GM23338 (cell line): ENCODE data around the gene PARG. TPM values are rescaled to one million over a fixed set of nuclear protein-coding genes. Genes with fewer than 3 reads are reported as not detected.

Source experiments
- ATAC-seq: fragments of 200-7000 bp; cut with Tn5 transposase; 3 replicates; pipeline ENCODE4 v1.9.1; 2020
- DNase-seq: peaks from one replicate; pipeline ENCODE4 v3.0.0-alpha.2; 2015; ENCODE audit warnings: low spot score
- H2AFZ ChIP-seq: fragments of 200-600 bp; sonication (generic); 2 replicates; pipeline ENCODE4 v1.8.0; 2016; ENCODE audit warnings: antibody characterized with exemption, mild to moderate bottlenecking, moderate library complexity
- H3F3A ChIP-seq: fragments of 200-600 bp; sonication (generic); replicated peaks from 2 replicates; pipeline ENCODE4 v1.8.0; 2017; ENCODE audit warnings: antibody characterized with exemption, mixed run types, low read depth
- H3K27ac ChIP-seq: fragments of 200-600 bp; sonication (generic); 2 replicates; pipeline ENCODE4 v1.6.1; 2016; ENCODE audit warnings: low read depth
- H3K27me3 ChIP-seq: fragments of 200-600 bp; sonication (generic); 2 replicates; pipeline ENCODE4 v1.8.0; 2016; ENCODE audit warnings: mild to moderate bottlenecking, mixed run types, moderate library complexity; ENCODE audit not compliant: insufficient read depth
- H3K36me3 ChIP-seq: fragments of 200-600 bp; sonication (generic); 2 replicates; pipeline ENCODE4 v1.8.0; 2016; ENCODE audit warnings: mild to moderate bottlenecking; ENCODE audit not compliant: insufficient read depth
- H3K4me1 ChIP-seq: fragments of 200-600 bp; sonication (generic); 2 replicates; pipeline ENCODE4 v1.8.0; 2016; ENCODE audit warnings: mild to moderate bottlenecking, moderate library complexity; ENCODE audit not compliant: insufficient read depth
- H3K4me2 ChIP-seq: fragments of 200-600 bp; sonication (generic); 2 replicates; pipeline ENCODE4 v1.7.1; 2017; ENCODE audit warnings: mixed run types
- H3K4me3 ChIP-seq: fragments of 200-600 bp; sonication (generic); 2 replicates; pipeline ENCODE4 v1.6.1; 2016; ENCODE audit warnings: mixed run types
- H3K79me2 ChIP-seq: fragments of 200-600 bp; sonication (generic); replicated peaks from 2 replicates; pipeline ENCODE4 v1.8.0; 2017; ENCODE audit warnings: mild to moderate bottlenecking; ENCODE audit not compliant: insufficient read depth
- H3K9me2 ChIP-seq: fragments of 200-600 bp; sonication (generic); 2 replicates; pipeline ENCODE4 v1.8.0; 2017; ENCODE audit not compliant: insufficient read depth
- H4K20me1 ChIP-seq: fragments of 200-600 bp; sonication (generic); replicated peaks from 2 replicates; pipeline ENCODE4 v1.8.0; 2017; ENCODE audit warnings: mild to moderate bottlenecking; ENCODE audit not compliant: insufficient read depth
- H3K27ac Mint-ChIP-seq: 2 replicates; pipeline ENCODE4 v1.8.0; 2020; ENCODE audit warnings: inconsistent platforms, mild to moderate bottlenecking, moderate library complexity, mixed read lengths
- H3K27me3 Mint-ChIP-seq: 3 replicates; pipeline ENCODE4 v1.8.0; 2022; ENCODE audit warnings: low read depth, mild to moderate bottlenecking, moderate library complexity, mixed read lengths, inconsistent platforms; ENCODE audit not compliant: insufficient read depth, poor library complexity
- H3K36me3 Mint-ChIP-seq: 3 replicates; pipeline ENCODE4 v1.8.0; 2021; ENCODE audit warnings: low read depth, mild to moderate bottlenecking, inconsistent platforms, moderate library complexity, mixed read lengths
- H3K4me1 Mint-ChIP-seq: 3 replicates; pipeline ENCODE4 v1.8.0; 2020; ENCODE audit warnings: mild to moderate bottlenecking, inconsistent platforms, mixed read lengths
- H3K4me3 Mint-ChIP-seq: 3 replicates; pipeline ENCODE4 v1.8.0; 2021; ENCODE audit warnings: moderate library complexity, mild to moderate bottlenecking, inconsistent platforms, mixed read lengths
- H3K9me3 Mint-ChIP-seq: 3 replicates; pipeline ENCODE4 v1.8.0; 2020; ENCODE audit warnings: moderate library complexity, mild to moderate bottlenecking, inconsistent platforms, mixed read lengths
- EZH2 ChIP-seq: fragments of 200-600 bp; sonication (generic); IDR thresholded peaks from one replicate; pipeline ENCODE4 v1.8.0; 2017; ENCODE audit warnings: antibody characterized with exemption, mild to moderate bottlenecking, low read depth; ENCODE audit not compliant: unreplicated experiment
- NANOG ChIP-seq: IDR thresholded peaks from 2 replicates; pipeline ENCODE4 v1.6.1; 2016; ENCODE audit warnings: antibody characterized with exemption, borderline replicate concordance
- POLR2AphosphoS5 ChIP-seq: IDR thresholded peaks from 2 replicates; pipeline ENCODE4 v1.6.1; 2016; ENCODE audit warnings: antibody characterized with exemption, low read depth
- STAT1 ChIP-seq: IDR thresholded peaks from one replicate; pipeline ENCODE4 v1.6.1; 2016; ENCODE audit warnings: antibody characterized with exemption; ENCODE audit not compliant: unreplicated experiment
- ZNF331 ChIP-seq: fragments of 250-450 bp; sonication (Bioruptor Pico); IDR thresholded peaks from 2 replicates; pipeline ENCODE4 v1.5.0; 2020; ENCODE audit warnings: low read depth, mild to moderate bottlenecking, moderate library complexity
- polyA plus RNA-seq: library from polyadenylated mRNA; unstranded; fragments of >200 nt; fragmentation: Nextera tagmentation; extraction: Ambion mirVana; gene quantifications from 2 replicates; pipeline ENCODE4 v1.2.1, GENCODE V29; 2016
- total RNA-seq: library from RNA; depleted of rRNA; stranded (reverse); fragments of >200 nt; shearing (Covaris generic); gene quantifications from 2 replicates; pipeline ENCODE4 v1.2.3, GENCODE V29; 2014
- TF ChIP-seq, protein P1 (sequence below): fragments of 250-450 bp; sonication (Bioruptor Pico); IDR thresholded peaks from 2 replicates; pipeline ENCODE4 v1.5.0; 2020; ENCODE audit warnings: mild to moderate bottlenecking, moderate library complexity
- TF ChIP-seq, protein P2 (sequence below): IDR thresholded peaks from one replicate; pipeline ENCODE4 v1.6.1; 2018; ENCODE audit warnings: antibody characterized with exemption; ENCODE audit not compliant: unreplicated experiment

Gene PARG
- total and polyA plus RNA-seq, 2 experiments from 2014 or later = 19.1 to 63.8 TPM

DNA sequence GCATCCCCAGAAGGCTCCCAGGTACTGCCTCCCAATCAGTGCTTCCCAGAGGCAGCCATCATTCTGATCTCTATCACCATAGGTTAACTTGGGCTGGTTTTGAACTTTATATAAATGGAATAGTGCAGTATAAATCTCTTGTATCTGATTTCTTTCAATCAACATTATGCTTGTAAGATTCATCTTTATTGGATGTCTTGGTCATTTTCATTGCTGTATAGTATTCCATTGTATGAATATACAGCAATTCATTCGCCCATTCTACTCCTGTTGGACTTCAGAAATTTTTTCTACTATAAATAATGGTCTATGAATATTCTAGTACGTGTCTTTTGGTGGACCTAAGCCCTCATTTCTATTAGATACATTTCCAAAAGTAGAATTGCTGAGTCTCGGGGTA is 163.6 kb downstream of the PARG start:
- ATAC-seq (no peak), DNase-seq (no peak)
- Mint-ChIP-seq H3K9me3 (no peaks in the 10 kb centered on the region), H3K27me3 (no peaks in the 10 kb centered on the region), H3K4me1 (no peaks in the 10 kb centered on the region), H3K27ac (no peak overlapping the region), H3K4me3 (no peak overlapping the region), H3K36me3 (no peaks in the 10 kb centered on the region)
- no peak for TF ChIP-seq EZH2
- TF ChIP-seq STAT1 = no peak
- TF ChIP-seq NANOG = no peak
- TF ChIP-seq, protein P1, sequence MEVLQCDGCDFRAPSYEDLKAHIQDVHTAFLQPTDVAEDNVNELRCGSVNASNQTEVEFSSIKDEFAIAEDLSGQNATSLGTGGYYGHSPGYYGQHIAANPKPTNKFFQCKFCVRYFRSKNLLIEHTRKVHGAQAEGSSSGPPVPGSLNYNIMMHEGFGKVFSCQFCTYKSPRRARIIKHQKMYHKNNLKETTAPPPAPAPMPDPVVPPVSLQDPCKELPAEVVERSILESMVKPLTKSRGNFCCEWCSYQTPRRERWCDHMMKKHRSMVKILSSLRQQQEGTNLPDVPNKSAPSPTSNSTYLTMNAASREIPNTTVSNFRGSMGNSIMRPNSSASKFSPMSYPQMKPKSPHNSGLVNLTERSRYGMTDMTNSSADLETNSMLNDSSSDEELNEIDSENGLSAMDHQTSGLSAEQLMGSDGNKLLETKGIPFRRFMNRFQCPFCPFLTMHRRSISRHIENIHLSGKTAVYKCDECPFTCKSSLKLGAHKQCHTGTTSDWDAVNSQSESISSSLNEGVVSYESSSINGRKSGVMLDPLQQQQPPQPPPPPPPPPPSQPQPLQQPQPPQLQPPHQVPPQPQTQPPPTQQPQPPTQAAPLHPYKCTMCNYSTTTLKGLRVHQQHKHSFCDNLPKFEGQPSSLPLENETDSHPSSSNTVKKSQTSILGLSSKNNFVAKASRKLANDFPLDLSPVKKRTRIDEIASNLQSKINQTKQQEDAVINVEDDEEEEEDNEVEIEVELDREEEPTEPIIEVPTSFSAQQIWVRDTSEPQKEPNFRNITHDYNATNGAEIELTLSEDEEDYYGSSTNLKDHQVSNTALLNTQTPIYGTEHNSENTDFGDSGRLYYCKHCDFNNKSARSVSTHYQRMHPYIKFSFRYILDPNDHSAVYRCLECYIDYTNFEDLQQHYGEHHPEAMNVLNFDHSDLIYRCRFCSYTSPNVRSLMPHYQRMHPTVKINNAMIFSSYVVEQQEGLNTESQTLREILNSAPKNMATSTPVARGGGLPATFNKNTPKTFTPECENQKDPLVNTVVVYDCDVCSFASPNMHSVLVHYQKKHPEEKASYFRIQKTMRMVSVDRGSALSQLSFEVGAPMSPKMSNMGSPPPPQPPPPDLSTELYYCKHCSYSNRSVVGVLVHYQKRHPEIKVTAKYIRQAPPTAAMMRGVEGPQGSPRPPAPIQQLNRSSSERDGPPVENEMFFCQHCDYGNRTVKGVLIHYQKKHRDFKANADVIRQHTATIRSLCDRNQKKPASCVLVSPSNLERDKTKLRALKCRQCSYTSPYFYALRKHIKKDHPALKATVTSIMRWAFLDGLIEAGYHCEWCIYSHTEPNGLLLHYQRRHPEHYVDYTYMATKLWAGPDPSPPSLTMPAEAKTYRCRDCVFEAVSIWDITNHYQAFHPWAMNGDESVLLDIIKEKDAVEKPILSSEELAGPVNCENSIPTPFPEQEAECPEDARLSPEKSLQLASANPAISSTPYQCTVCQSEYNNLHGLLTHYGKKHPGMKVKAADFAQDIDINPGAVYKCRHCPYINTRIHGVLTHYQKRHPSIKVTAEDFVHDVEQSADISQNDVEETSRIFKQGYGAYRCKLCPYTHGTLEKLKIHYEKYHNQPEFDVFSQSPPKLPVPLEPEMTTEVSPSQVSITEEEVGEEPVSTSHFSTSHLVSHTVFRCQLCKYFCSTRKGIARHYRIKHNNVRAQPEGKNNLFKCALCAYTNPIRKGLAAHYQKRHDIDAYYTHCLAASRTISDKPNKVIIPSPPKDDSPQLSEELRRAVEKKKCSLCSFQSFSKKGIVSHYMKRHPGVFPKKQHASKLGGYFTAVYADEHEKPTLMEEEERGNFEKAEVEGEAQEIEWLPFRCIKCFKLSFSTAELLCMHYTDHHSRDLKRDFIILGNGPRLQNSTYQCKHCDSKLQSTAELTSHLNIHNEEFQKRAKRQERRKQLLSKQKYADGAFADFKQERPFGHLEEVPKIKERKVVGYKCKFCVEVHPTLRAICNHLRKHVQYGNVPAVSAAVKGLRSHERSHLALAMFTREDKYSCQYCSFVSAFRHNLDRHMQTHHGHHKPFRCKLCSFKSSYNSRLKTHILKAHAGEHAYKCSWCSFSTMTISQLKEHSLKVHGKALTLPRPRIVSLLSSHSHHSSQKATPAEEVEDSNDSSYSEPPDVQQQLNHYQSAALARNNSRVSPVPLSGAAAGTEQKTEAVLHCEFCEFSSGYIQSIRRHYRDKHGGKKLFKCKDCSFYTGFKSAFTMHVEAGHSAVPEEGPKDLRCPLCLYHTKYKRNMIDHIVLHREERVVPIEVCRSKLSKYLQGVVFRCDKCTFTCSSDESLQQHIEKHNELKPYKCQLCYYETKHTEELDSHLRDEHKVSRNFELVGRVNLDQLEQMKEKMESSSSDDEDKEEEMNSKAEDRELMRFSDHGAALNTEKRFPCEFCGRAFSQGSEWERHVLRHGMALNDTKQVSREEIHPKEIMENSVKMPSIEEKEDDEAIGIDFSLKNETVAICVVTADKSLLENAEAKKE (CRISPR knock-in tag) = no peak
- no peak for TF ChIP-seq ZNF331 (CRISPR knock-in tag)
- TF ChIP-seq, protein P2, sequence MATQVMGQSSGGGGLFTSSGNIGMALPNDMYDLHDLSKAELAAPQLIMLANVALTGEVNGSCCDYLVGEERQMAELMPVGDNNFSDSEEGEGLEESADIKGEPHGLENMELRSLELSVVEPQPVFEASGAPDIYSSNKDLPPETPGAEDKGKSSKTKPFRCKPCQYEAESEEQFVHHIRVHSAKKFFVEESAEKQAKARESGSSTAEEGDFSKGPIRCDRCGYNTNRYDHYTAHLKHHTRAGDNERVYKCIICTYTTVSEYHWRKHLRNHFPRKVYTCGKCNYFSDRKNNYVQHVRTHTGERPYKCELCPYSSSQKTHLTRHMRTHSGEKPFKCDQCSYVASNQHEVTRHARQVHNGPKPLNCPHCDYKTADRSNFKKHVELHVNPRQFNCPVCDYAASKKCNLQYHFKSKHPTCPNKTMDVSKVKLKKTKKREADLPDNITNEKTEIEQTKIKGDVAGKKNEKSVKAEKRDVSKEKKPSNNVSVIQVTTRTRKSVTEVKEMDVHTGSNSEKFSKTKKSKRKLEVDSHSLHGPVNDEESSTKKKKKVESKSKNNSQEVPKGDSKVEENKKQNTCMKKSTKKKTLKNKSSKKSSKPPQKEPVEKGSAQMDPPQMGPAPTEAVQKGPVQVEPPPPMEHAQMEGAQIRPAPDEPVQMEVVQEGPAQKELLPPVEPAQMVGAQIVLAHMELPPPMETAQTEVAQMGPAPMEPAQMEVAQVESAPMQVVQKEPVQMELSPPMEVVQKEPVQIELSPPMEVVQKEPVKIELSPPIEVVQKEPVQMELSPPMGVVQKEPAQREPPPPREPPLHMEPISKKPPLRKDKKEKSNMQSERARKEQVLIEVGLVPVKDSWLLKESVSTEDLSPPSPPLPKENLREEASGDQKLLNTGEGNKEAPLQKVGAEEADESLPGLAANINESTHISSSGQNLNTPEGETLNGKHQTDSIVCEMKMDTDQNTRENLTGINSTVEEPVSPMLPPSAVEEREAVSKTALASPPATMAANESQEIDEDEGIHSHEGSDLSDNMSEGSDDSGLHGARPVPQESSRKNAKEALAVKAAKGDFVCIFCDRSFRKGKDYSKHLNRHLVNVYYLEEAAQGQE = no peak
- TF ChIP-seq POLR2AphosphoS5 = no peak
- Histone ChIP-seq H3K27me3 (no peaks in the 10 kb centered on the region), H3K27ac (no peak overlapping the region), H3K4me1 (no peaks in the 10 kb centered on the region), H3K9me2 (no peaks in the 10 kb centered on the region), H3K36me3 (no peaks in the 10 kb centered on the region), H4K20me1 (no peaks in the 10 kb centered on the region), H3F3A (no peaks in the 10 kb centered on the region), H3K4me2 (no peak overlapping the region), H2AFZ (no peak overlapping the region), H3K4me3 (no peak overlapping the region), H3K79me2 (no peaks in the 10 kb centered on the region)
